ENCODE results near the gene ARL15. TPM values are rescaled to one million over a fixed set of nuclear protein-coding genes. Genes with fewer than 3 reads are reported as not detected.

ARL15 gene
- total and polyA plus RNA-seq, 2 of the 8 experiments (the other 6 are each of a cell fraction or from before 2014, with no cell fraction given) = 9.9 to 21.2 TPM

GRCh38 chr5:53946405-53947100 lies 363.8 kb downstream of the ARL15 start:
- H3K79me1 ChIP-seq (ENCODE audit: low read depth, low read length) = no peaks in the 10 kb centered on the region
- no peak overlapping the region for H2AFZ ChIP-seq (ENCODE audit: low read length)
- H3K27ac ChIP-seq (ENCODE audit: low read depth, low read length) = no peak overlapping the region
- H4K91ac ChIP-seq (replicated peaks; ENCODE audit: insufficient read length, low read length) = no peak overlapping the region
- H3K23ac ChIP-seq (ENCODE audit: insufficient read length) = no peak overlapping the region
- no peak overlapping the region for H2BK15ac ChIP-seq (ENCODE audit: low read length)
- CTCF ChIA-PET (ENCODE audit: partially characterized antibody) = interaction anchor here (1.3 kb wide), 1 partner anchor 11 kb away, joined by 3 read pairs; no protein-coding TSS in a partner anchor
- H3K9ac ChIP-seq (replicated peaks in 1 of 4; ENCODE audit: extremely low read depth in 1 of 4, low read depth in 3 of 4, low read length in 3 of 4) = no peak overlapping the region
- FAIRE-seq (no peak), DNase-seq (ENCODE audit: low read depth in 1 of 2, low spot score in 2 of 2) (no peak)
- H2BK120ac ChIP-seq (replicated peaks; ENCODE audit: low read depth, low read length) = no peak overlapping the region
- H4K20me1 ChIP-seq (replicated peaks in 1 of 2; ENCODE audit: control insufficient read depth in 1 of 2, insufficient read depth in 2 of 2, low read length in 2 of 2) = no peaks in the 10 kb centered on the region
- H4K5ac ChIP-seq (ENCODE audit: insufficient read length, low read depth, low read length) = no peak overlapping the region
- H3K27me3 ChIP-seq (replicated peaks in 1 of 4; ENCODE audit: control insufficient read depth in 3 of 4, extremely low read depth in 1 of 4, insufficient read depth in 3 of 4, low read length in 3 of 4) = no peaks in the 10 kb centered on the region
- H2AK5ac ChIP-seq (ENCODE audit: low read depth, low read length) = no peak overlapping the region
- H3K4ac ChIP-seq (replicated peaks; ENCODE audit: insufficient read length, low read depth, low read length) = no peak overlapping the region
- H3K36me3 ChIP-seq (ENCODE audit: control insufficient read depth in 2 of 4, insufficient read depth in 4 of 4, low read length in 3 of 4) = no peaks in the 10 kb centered on the region
- H3K4me3 ChIP-seq (ENCODE audit: extremely low read depth in 1 of 4, insufficient read depth in 2 of 4, low read depth in 3 of 4, low read length in 4 of 4) = no peak overlapping the region
- H3K14ac ChIP-seq (ENCODE audit: insufficient read length) = no peak overlapping the region
- H3K79me2 ChIP-seq (ENCODE audit: control insufficient read depth in 1 of 2, insufficient read depth in 2 of 2, low read length in 2 of 2) = no peaks in the 10 kb centered on the region
- 84% methylated on average over 4 of the region's 5 CpGs; no CpG with 5 or more reads in 1 of the 2 experiments for WGBS, 2 experiments (ENCODE audit: extremely low coverage in 1 of 2, insufficient coverage in 1 of 2, insufficient read length in 1 of 2, insufficient replicate concordance in 2 of 2, low coverage in 1 of 2, low lambda C conversion rate in 2 of 2, missing lambda C conversion rate in 1 of 2)
- H3K56ac ChIP-seq (replicated peaks; ENCODE audit: insufficient read length, low read depth, low read length) = no peak overlapping the region
- no peak overlapping the region for H3K4me2 ChIP-seq (ENCODE audit: insufficient read depth in 1 of 2, low read depth in 2 of 2, low read length in 2 of 2)
- no peaks in the 10 kb centered on the region; the same call in 1 of the 2 replicates for H3K23me2 ChIP-seq (ENCODE audit: low read depth, low read length)
- TF ChIP-seq RBBP5 (IDR thresholded peaks at IDR 0.05; ENCODE audit: borderline replicate concordance, low read depth, low read length) = no peak
- no peak overlapping the region for H4K8ac ChIP-seq (ENCODE audit: extremely low read depth, insufficient read depth, low read length)
- POLR2A ChIA-PET (ENCODE audit: partially characterized antibody) = interaction anchor here (0.9 kb wide), 1 partner anchor 10 kb away, joined by 3 read pairs; no protein-coding TSS in a partner anchor
- H3K4me1 ChIP-seq (replicated peaks in 1 of 4; ENCODE audit: control insufficient read depth in 3 of 4, insufficient read depth in 4 of 4, low read length in 3 of 4) = peaks cover 0 to 8% (median 4%) of the 10 kb centered on the region in 4 experiments; a peak in 3 of 7 replicates
- no peak overlapping the region for H2BK5ac ChIP-seq (ENCODE audit: low read depth, low read length)
- no peak overlapping the region for H3K18ac ChIP-seq (ENCODE audit: extremely low read depth, low read length)
- no peak overlapping the region for H2BK20ac ChIP-seq (ENCODE audit: low read length)
- H2BK12ac ChIP-seq (ENCODE audit: low read depth, low read length) = no peak overlapping the region
- no peaks in the 10 kb centered on the region for H3K9me3 ChIP-seq (ENCODE audit: insufficient read depth in 2 of 2, low read depth in 1 of 2, low read length in 1 of 2)

All from H1 (cell line).